ENCODE results near the gene STK32C. TPM values are rescaled to one million over a fixed set of nuclear protein-coding genes. Genes with fewer than 3 reads are reported as not detected.

The STK32C gene
- total and polyA plus RNA-seq, 10 of the 15 experiments (the other 5 are each of a cell fraction or from before 2014, with no cell fraction given) = 1.5 to 18.1 (median 6.4) TPM

DNA sequence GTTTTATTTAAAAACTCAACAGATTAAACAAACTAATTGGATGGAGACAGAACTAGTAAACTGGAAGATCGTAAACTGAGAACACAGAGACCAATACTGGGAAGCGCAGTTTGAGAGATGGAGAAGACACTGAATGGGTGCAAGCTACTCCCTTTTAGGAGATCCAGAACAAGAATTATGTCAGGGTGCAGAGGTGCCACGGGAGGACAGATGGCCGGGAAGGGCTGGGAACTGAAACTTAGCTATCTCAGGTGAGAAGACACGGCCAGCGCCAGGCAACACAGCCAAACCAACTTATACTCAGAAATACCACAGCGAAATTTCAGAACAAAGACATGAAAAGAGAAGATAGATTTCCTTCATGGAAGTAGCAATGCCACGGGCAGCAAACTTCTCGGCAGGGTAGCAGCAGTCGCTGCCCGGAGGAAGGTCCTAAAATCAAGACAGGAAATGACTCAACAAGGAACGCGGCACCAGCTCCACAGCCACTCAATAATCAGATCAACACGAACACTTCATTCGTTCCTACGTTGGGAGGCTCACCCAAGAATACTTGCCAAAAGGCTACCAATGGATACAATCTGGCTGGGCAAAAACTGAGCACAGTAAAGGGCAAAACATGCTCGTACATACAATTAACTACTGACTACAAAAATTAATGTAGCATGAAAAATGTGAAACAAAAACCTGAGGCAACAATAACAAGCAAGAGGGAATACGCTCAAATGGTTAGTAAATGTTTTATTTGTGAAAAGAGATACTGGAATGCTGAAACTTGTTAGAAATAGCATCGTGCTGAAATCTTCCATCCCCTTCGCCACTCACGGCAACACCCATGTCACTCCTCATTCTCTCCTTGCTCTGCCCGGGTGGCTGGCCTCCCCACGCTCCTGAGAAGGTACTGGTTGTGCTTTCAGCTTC, 22.1 kb upstream of the STK32C start (continued):
- TF ChIP-seq, protein P1, sequence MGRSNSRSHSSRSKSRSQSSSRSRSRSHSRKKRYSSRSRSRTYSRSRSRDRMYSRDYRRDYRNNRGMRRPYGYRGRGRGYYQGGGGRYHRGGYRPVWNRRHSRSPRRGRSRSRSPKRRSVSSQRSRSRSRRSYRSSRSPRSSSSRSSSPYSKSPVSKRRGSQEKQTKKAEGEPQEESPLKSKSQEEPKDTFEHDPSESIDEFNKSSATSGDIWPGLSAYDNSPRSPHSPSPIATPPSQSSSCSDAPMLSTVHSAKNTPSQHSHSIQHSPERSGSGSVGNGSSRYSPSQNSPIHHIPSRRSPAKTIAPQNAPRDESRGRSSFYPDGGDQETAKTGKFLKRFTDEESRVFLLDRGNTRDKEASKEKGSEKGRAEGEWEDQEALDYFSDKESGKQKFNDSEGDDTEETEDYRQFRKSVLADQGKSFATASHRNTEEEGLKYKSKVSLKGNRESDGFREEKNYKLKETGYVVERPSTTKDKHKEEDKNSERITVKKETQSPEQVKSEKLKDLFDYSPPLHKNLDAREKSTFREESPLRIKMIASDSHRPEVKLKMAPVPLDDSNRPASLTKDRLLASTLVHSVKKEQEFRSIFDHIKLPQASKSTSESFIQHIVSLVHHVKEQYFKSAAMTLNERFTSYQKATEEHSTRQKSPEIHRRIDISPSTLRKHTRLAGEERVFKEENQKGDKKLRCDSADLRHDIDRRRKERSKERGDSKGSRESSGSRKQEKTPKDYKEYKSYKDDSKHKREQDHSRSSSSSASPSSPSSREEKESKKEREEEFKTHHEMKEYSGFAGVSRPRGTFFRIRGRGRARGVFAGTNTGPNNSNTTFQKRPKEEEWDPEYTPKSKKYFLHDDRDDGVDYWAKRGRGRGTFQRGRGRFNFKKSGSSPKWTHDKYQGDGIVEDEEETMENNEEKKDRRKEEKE (IDR thresholded peaks at IDR 0.05) = no peak
- TF ChIP-seq TCF12 (IDR thresholded peaks at IDR 0.05; ENCODE audit: low read depth, low read length) = no peak
- TF ChIP-seq CUX1 (IDR thresholded peaks at IDR 0.05; ENCODE audit: insufficient replicate concordance, low read depth, low read length) = no peak
- TF ChIP-seq ZNF207 (IDR thresholded peaks at IDR 0.05; ENCODE audit: borderline replicate concordance) = no peak
- TF ChIP-seq ESRRA (IDR thresholded peaks at IDR 0.05; ENCODE audit: low read length) = no peak
- TF ChIP-seq SMARCA5 (IDR thresholded peaks at IDR 0.05) = no peak
- TF ChIP-seq RCOR1 (conservative IDR thresholded peaks at IDR 0.05; ENCODE audit: low read depth, low read length) = no peak
- TF ChIP-seq BMI1 (IDR thresholded peaks at IDR 0.05; ENCODE audit: borderline replicate concordance) = no peak
- no peak for TF ChIP-seq USF1 (IDR thresholded peaks at IDR 0.05; ENCODE audit: borderline replicate concordance, extremely low read length, insufficient read depth, low read depth, low read length)

All from GM12878 (cell line).